Suppressor macrophage (primary cell): ENCODE data around the gene PSMC4.

Experiments
- DNase-seq, 4 experiments: peaks; one replicate each; pipeline ENCODE4 v3.0.0-alpha.2; 2020 to 2022

PSMC4 gene

GRCh38 chr19:39993605-39994004, 22.6 kb downstream of the PSMC4 start:
- no peak for DNase-seq

GRCh38 chr19:39994361-39994760, 23.4 kb downstream of the PSMC4 start:
- no peak for DNase-seq

- DNase-seq, result no peak
These were observed 24.8 kb downstream of the PSMC4 start for GRCh38 chr19:39995794-39996193.

- DNase-seq, result peak in 1 of 4 experiments; percentile 51
These were observed 25.3 kb downstream of the PSMC4 start for GRCh38 chr19:39996218-39996810.

DNA sequence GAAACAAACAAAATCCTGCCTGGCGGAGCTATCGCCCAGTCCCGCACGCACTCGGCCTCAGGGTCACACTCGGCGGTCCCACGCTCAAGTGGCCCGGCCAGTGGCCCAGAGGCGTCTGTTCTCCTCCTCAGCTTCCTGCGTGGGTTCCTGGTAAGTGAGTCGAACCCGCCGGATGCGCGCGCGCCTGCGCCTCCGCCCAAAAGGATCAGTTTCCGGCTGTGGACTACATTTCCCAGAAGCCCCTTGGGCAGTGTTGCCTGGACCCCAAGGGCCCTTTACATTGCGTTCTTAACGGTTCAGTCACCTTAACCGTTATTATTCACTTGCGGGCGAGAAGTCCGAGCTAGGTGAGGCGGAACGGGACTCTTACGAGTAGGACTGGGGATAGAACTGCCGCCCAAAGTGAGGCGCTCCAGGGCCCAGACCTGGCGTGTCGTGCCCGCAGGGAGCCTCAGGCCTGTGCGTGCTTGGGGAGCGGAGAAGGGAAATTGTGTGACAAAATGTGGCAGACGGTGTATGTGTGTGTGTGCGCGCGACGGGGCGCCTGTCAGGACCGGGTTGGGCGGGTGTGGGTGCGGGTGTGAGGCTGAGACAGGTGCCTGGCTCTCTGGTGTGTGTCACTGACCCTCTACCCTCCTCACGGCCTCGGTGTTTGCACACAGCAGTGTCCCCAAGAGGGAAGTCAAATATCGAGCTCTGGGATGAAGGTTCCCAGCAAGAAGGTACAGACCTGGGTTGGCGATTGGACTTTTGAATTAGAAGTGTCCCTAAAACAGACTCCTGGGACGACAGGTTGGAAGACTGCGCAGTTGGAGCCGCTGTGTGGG, 26.1 kb downstream of the PSMC4 start, which contains the start of gene ZNF546:
ZNF546 (plus strand) TSS at position 250 of the 827 bp plus-strand sequence. CDS start 1,267 bp downstream, outside the sequence.
- peak; percentile 92 to 96 (median 94) for DNase-seq

DNA sequence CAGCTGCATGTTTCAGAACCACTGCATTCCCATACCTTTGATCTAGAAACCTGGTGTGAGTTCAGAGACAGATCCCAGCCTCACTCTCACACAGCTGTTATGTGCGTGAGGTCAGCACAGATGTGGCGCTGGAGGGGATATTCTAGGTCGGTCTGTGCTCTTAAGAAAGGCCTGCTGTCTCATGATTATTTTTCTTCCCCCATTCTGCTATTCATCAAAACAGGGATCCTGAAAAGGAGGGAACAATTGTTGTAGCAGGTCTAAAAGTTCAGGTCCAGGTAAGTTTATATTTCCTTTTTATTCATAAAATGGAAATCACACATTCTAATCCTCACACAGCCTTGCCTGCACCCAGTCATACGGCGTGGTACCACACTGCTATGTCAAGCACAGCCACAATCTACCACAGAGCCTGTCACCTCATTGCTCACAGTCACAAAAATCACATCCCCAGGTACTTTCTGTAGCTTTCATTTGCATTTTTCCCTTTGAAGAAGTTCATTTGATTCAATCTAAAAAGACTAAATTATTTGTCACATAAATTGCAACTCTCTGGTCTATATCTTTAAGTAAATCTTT, 26.8 kb downstream of the PSMC4 start:
- no peak for DNase-seq

GRCh38 chr19:39998501-39998900, 27.5 kb downstream of the PSMC4 start:
- no peak for DNase-seq

DNA sequence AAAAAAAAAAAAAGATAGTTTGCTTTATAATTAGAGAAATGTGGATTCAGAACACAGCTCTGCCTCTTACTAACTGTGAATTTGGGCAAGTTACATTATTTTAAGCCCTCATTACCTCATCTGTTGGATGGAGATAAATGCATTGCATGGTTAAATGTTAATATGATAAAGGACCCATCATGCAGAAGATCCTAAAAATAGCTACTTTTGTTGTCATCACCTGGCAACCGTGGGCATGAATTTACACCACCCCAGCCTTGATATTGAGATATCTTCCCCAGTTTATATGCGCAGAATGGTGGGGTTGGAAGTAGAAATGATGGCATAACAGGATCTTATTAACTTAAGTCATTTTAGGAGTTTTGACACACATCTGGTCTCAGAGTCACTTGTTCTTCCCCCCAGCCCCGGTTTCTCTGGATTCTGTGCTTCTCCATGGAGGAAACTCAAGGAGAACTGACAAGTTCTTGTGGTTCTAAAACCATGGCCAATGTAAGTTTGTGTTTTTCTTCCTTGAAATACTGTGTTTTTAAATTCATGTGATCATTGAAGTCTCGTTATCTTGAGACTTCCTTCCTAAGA, 34.8 kb downstream of the PSMC4 start:
- no peak for DNase-seq

DNA sequence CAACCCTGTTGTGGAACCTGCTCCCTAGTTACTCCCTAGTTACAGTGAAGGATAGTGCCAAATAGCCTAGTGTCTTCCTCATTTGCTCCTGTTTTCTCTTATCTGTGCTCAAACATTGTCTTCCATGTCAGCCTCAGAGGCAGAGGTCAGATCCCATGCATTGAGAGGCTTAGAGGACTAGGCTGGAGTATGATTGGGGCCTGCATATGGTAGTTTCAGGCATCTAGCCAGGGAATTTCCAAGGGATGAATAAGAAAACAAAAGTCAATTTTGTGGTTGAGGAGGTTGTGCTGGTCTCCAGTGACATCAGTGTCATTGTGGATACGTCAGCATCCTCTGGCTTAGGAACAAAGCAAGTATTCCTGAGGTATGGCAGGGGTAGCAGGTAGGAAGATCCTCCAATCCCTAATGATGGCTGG, 35.3 kb downstream of the PSMC4 start:
- no peak for DNase-seq

- no peak for DNase-seq
These were observed 38.7 kb downstream of the PSMC4 start for GRCh38 chr19:40009674-40010073.

DNA sequence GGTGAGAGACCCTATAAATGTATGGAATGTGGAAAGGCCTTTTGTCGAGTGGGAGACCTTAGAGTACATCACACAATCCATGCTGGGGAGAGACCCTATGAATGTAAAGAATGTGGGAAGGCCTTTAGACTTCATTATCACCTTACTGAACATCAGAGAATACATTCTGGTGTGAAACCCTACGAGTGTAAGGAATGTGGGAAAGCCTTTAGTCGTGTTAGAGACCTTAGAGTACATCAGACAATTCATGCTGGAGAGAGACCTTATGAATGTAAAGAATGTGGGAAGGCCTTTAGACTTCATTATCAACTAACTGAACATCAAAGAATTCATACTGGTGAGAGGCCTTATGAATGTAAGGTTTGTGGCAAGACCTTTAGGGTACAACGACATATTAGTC, 43.0 kb downstream of the PSMC4 start:
- DNase-seq, result no peak

GRCh38 chr19:40023969-40024368, 53.0 kb downstream of the PSMC4 start:
- no peak for DNase-seq

DNA sequence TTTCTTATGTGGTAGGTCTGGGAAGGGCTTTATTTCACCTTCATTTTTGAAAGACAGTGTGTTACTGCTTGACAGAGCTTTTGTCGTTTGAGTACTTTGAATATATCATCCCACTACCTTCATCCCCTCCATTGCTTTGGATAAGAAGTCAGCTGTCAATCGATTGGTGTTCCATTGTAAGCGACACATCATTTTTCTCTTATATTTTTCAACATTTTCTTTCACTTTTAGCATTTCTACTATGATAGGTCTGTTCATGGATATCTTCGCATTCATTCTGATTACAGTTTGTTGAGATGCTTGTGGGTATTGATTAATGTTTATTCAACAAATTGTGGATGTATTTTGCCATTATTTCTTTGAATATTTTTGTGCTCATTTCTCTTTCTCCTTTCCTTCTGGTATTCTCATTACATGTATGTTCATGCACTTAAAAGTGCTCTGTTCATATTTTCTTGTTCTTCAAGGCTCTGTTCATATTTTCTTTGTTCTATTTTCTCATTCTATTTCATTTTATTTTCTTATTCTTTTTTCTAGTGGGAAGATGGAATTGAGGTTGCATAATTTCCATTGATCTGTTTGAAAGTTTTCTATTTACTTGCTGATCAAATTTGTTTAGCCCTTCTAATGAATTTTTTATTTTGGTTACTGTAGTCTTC, 55.1 kb downstream of the PSMC4 start:
- DNase-seq, result no peak

- DNase-seq, result no peak
These were observed 55.6 kb downstream of the PSMC4 start for GRCh38 chr19:40026597-40026970.
